Neural cell (in vitro differentiated cells): ENCODE results near the gene GOT1. TPM values are rescaled to one million over a fixed set of nuclear protein-coding genes. Genes with fewer than 3 reads are reported as not detected.

Experiments used
- H2AFZ ChIP-seq: fragments of 200-600, 300-800 bp; sonication (generic), shearing (Covaris generic); 2 replicates; pipeline ENCODE4 v1.6.0; 2014; ENCODE audit warnings: low read depth, mild to moderate bottlenecking, antibody characterized with exemption, low read length, moderate library complexity
- H3F3A ChIP-seq: fragments of 200-600 bp; shearing (Covaris generic); 2 replicates; pipeline ENCODE4 v1.6.1; 2016; ENCODE audit warnings: mild to moderate bottlenecking, moderate library complexity, mixed read lengths, antibody characterized with exemption, low read length; ENCODE audit not compliant: insufficient read depth, poor library complexity, severe bottlenecking
- H3K27ac ChIP-seq: fragments of 200-600, 300-800 bp; sonication (generic), shearing (Covaris generic); 2 replicates; pipeline ENCODE4 v1.5.1; 2014; ENCODE audit warnings: mild to moderate bottlenecking, low read length, moderate library complexity
- H3K27me3 ChIP-seq: fragments of 300-800, 200-600 bp; sonication (generic), shearing (Covaris generic); 2 replicates; pipeline ENCODE4 v1.6.0; 2014; ENCODE audit warnings: mild to moderate bottlenecking, low read depth, low read length, moderate library complexity; ENCODE audit not compliant: insufficient read depth
- H3K36me3 ChIP-seq: fragments of 300-800, 200-600 bp; sonication (generic), shearing (Covaris generic); 2 replicates; pipeline ENCODE4 v1.5.1; 2014; ENCODE audit warnings: mild to moderate bottlenecking, antibody characterized with exemption, low read length, moderate library complexity; ENCODE audit not compliant: insufficient read depth
- H3K4me2 ChIP-seq: fragments of 300-800, 200-600 bp; sonication (generic), shearing (Covaris generic); 2 replicates; pipeline ENCODE4 v1.6.0; 2014; ENCODE audit warnings: mild to moderate bottlenecking, low read length
- H3K4me3 ChIP-seq: fragments of 300-800, 200-600 bp; sonication (generic), shearing (Covaris generic); 2 replicates; pipeline ENCODE4 v1.5.1; 2014; ENCODE audit warnings: mild to moderate bottlenecking, low read length, moderate library complexity
- H3K79me2 ChIP-seq: fragments of 200-600 bp; shearing (Covaris generic); replicated peaks from 2 replicates; pipeline ENCODE4 v1.6.0; 2014; ENCODE audit warnings: mild to moderate bottlenecking, low read length, moderate library complexity; ENCODE audit not compliant: insufficient read depth
- H3K9ac ChIP-seq: fragments of 300-800, 200-600 bp; sonication (generic), shearing (Covaris generic); 2 replicates; pipeline ENCODE4 v1.6.1; 2016; ENCODE audit warnings: mild to moderate bottlenecking, low read length, mixed read lengths
- H3K9me2 ChIP-seq: fragments of 200-600 bp; shearing (Covaris generic); 2 replicates; pipeline ENCODE4 v1.6.1; 2016; ENCODE audit warnings: mild to moderate bottlenecking, low read length, mixed read lengths; ENCODE audit not compliant: insufficient read depth
- H3K9me3 ChIP-seq: fragments of 200-600, 300-800 bp; sonication (generic), shearing (Covaris generic); 2 replicates; pipeline ENCODE4 v1.6.1; 2016; ENCODE audit warnings: mild to moderate bottlenecking, mixed run types, low read length, moderate library complexity, mixed read lengths
- H4K20me1 ChIP-seq: fragments of 200-600 bp; shearing (Covaris generic); 2 replicates; pipeline ENCODE4 v1.6.1; 2016; ENCODE audit warnings: mild to moderate bottlenecking, mixed run types; ENCODE audit not compliant: insufficient read depth
- CTCF ChIP-seq: fragments of 450-650 bp; IDR thresholded peaks from 2 replicates; pipeline ENCODE4 v1.5.1; 2014; ENCODE audit warnings: antibody characterized with exemption, mild to moderate bottlenecking, moderate library complexity; ENCODE audit not compliant: poor library complexity, severe bottlenecking
- EP300 ChIP-seq: fragments of 450-650 bp; conservative IDR thresholded peaks from 2 replicates; pipeline ENCODE4 v1.6.1; 2014; ENCODE audit warnings: antibody characterized with exemption, mild to moderate bottlenecking, moderate library complexity; ENCODE audit not compliant: poor library complexity, severe bottlenecking
- EZH2 ChIP-seq: fragments of 200-600, 300-800 bp; shearing (Covaris generic), sonication (generic); IDR thresholded peaks from 2 replicates; pipeline ENCODE4 v1.6.1; 2014; ENCODE audit warnings: antibody characterized with exemption, low read length, borderline replicate concordance, mild to moderate bottlenecking; ENCODE audit not compliant: insufficient read depth, poor library complexity, severe bottlenecking
- MXI1 ChIP-seq: fragments of 450-650 bp; conservative IDR thresholded peaks from 2 replicates; pipeline ENCODE4 v1.6.1; 2014; ENCODE audit warnings: antibody characterized with exemption, mild to moderate bottlenecking; ENCODE audit not compliant: poor library complexity, severe bottlenecking
- POLR2AphosphoS5 ChIP-seq: IDR thresholded peaks from 2 replicates; pipeline ENCODE4 v1.6.1; 2012
- RAD21 ChIP-seq: fragments of 450-650 bp; conservative IDR thresholded peaks from 2 replicates; pipeline ENCODE4 v1.6.1; 2014; ENCODE audit warnings: antibody characterized with exemption, mild to moderate bottlenecking, moderate library complexity
- SMC3 ChIP-seq: fragments of 450-650 bp; conservative IDR thresholded peaks from 2 replicates; pipeline ENCODE4 v1.6.1; 2014; ENCODE audit warnings: antibody characterized with exemption, mild to moderate bottlenecking, moderate library complexity; ENCODE audit not compliant: poor library complexity
- TAF1 ChIP-seq: IDR thresholded peaks from 2 replicates; pipeline ENCODE4 v1.6.1; 2012; ENCODE audit warnings: low read depth
- polyA plus RNA-seq: library from polyadenylated mRNA; depleted of rRNA; stranded (reverse); fragments of >200 nt; gene quantifications from 2 replicates; pipeline ENCODE4 v1.2.3, GENCODE V29; 2014
- TF ChIP-seq, protein P1 (sequence below): IDR thresholded peaks from 2 replicates; pipeline ENCODE4 v1.6.1; 2012; ENCODE audit warnings: borderline replicate concordance

Gene GOT1
- polyA plus RNA-seq, 1 donor from 2014 or later: 43.6 TPM

- no peaks in the 10 kb centered on the region for H3K36me3 ChIP-seq
- no peak overlapping the region for H3K4me3 ChIP-seq
- no peaks in the 10 kb centered on the region for H3K27me3 ChIP-seq
- no peak for TF ChIP-seq EP300
- TF ChIP-seq TAF1: no peak
- TF ChIP-seq SMC3: no peak
- no peak for TF ChIP-seq EZH2
- TF ChIP-seq MXI1: no peak
- TF ChIP-seq CTCF: no peak
- TF ChIP-seq POLR2AphosphoS5: no peak
- TF ChIP-seq, protein P1, sequence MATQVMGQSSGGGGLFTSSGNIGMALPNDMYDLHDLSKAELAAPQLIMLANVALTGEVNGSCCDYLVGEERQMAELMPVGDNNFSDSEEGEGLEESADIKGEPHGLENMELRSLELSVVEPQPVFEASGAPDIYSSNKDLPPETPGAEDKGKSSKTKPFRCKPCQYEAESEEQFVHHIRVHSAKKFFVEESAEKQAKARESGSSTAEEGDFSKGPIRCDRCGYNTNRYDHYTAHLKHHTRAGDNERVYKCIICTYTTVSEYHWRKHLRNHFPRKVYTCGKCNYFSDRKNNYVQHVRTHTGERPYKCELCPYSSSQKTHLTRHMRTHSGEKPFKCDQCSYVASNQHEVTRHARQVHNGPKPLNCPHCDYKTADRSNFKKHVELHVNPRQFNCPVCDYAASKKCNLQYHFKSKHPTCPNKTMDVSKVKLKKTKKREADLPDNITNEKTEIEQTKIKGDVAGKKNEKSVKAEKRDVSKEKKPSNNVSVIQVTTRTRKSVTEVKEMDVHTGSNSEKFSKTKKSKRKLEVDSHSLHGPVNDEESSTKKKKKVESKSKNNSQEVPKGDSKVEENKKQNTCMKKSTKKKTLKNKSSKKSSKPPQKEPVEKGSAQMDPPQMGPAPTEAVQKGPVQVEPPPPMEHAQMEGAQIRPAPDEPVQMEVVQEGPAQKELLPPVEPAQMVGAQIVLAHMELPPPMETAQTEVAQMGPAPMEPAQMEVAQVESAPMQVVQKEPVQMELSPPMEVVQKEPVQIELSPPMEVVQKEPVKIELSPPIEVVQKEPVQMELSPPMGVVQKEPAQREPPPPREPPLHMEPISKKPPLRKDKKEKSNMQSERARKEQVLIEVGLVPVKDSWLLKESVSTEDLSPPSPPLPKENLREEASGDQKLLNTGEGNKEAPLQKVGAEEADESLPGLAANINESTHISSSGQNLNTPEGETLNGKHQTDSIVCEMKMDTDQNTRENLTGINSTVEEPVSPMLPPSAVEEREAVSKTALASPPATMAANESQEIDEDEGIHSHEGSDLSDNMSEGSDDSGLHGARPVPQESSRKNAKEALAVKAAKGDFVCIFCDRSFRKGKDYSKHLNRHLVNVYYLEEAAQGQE: no peak
- TF ChIP-seq RAD21: no peak
- no peaks in the 10 kb centered on the region for H3K9me3 ChIP-seq
- no peaks in the 10 kb centered on the region for H4K20me1 ChIP-seq
- no peak overlapping the region for H3K27ac ChIP-seq
- no peak overlapping the region for H2AFZ ChIP-seq
- H3K9ac ChIP-seq: no peak overlapping the region
- H3K4me2 ChIP-seq: no peak overlapping the region
- no peaks in the 10 kb centered on the region for H3K79me2 ChIP-seq
- no peaks in the 10 kb centered on the region for H3F3A ChIP-seq
- no peaks in the 10 kb centered on the region for H3K9me2 ChIP-seq
These were observed 25.9 kb upstream of the GOT1 start for GRCh38 chr10:99456207-99456930.

- H3K79me2 ChIP-seq: no peaks in the 10 kb centered on the region
- no peak overlapping the region for H3K9ac ChIP-seq
- H3K27me3 ChIP-seq: no peaks in the 10 kb centered on the region
- no peak overlapping the region for H3K27ac ChIP-seq
- H3K9me3 ChIP-seq: no peaks in the 10 kb centered on the region
- H3K4me2 ChIP-seq: no peak overlapping the region
- no peaks in the 10 kb centered on the region for H3K9me2 ChIP-seq
- no peaks in the 10 kb centered on the region for H3F3A ChIP-seq
- TF ChIP-seq RAD21 (no peak), TAF1 (no peak), POLR2AphosphoS5 (no peak), EP300 (no peak), SMC3 (no peak), EZH2 (no peak), CTCF (no peak), MXI1 (no peak)
- TF ChIP-seq, protein P1: no peak
- no peaks in the 10 kb centered on the region for H3K36me3 ChIP-seq
- no peaks in the 10 kb centered on the region for H4K20me1 ChIP-seq
- no peak overlapping the region for H2AFZ ChIP-seq
- no peak overlapping the region for H3K4me3 ChIP-seq
These were observed 21.6 kb upstream of the GOT1 start for GRCh38 chr10:99451981-99452380.
